A673 (cell line): Measurements from ENCODE around the gene SORBS2.

Experiments
- EZH2 ChIP-seq: fragments of 200-600 bp; sonication (generic); IDR thresholded peaks from 2 replicates; pipeline ENCODE4 v1.6.1; 2017; ENCODE audit warnings: borderline replicate concordance, low read depth, mild to moderate bottlenecking, mixed read lengths, antibody characterized with exemption, low read length; ENCODE audit not compliant: poor library complexity, severe bottlenecking
- TF ChIP-seq, protein P1 (sequence below): fragments of 300-800, 200-600 bp; sonication (generic); conservative IDR thresholded peaks from 2 replicates; pipeline ENCODE4 v1.5.1; 2017; ENCODE audit warnings: low read depth, mild to moderate bottlenecking, antibody characterized with exemption, low read length, moderate library complexity, mixed read lengths

DNA sequence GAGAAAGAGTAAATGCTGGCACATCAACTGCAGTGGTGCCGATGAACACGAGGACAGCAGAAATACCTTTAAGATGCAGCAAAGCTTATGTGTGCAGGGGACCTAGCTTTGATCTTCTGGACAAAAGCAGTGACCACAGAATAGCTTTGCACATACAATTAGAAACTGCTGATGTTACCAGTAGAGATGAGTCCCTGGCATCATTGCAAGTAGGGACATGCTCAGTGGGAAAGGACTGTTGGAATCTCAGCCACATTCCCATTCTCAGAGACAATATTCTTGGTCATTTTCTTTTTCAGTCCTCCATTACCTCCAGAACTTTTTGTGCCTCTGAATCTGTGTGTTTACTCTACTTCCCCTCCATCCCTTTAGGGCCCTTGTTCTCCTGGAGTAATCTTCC lies 259.7 kb downstream of the SORBS2 start:
- TF ChIP-seq, protein P1, sequence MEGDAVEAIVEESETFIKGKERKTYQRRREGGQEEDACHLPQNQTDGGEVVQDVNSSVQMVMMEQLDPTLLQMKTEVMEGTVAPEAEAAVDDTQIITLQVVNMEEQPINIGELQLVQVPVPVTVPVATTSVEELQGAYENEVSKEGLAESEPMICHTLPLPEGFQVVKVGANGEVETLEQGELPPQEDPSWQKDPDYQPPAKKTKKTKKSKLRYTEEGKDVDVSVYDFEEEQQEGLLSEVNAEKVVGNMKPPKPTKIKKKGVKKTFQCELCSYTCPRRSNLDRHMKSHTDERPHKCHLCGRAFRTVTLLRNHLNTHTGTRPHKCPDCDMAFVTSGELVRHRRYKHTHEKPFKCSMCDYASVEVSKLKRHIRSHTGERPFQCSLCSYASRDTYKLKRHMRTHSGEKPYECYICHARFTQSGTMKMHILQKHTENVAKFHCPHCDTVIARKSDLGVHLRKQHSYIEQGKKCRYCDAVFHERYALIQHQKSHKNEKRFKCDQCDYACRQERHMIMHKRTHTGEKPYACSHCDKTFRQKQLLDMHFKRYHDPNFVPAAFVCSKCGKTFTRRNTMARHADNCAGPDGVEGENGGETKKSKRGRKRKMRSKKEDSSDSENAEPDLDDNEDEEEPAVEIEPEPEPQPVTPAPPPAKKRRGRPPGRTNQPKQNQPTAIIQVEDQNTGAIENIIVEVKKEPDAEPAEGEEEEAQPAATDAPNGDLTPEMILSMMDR, result no peak
- TF ChIP-seq EZH2, result no peak
